NCI-H2081 (cell line): ENCODE data around the gene ADGRF4.

Experiments used
- DNase-seq, 2 experiments: peaks; one replicate each; lab custom pipeline; 2025; lab: John Stamatoyannopoulos, UW

ADGRF4 gene

DNA sequence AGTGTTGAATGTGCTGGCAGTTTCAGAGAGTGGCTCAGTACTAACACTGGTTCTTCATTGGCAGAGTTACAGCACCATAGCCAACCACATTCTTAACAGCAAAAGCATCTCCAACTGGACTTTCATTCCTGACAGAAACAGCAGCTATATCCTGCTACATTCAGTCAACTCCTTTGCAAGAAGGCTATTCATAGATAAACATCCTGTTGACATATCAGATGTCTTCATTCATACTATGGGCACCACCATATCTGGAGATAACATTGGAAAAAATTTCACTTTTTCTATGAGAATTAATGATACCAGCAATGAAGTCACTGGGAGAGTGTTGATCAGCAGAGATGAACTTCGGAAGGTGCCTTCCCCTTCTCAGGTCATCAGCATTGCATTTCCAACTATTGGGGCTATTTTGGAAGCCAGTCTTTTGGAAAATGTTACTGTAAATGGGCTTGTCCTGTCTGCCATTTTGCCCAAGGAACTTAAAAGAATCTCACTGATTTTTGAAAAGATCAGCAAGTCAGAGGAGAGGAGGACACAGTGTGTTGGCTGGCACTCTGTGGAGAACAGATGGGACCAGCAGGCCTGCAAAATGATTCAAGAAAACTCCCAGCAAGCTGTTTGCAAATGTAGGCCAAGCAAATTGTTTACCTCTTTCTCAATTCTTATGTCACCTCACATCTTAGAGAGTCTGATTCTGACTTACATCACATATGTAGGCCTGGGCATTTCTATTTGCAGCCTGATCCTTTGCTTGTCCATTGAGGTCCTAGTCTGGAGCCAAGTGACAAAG, 17.0 kb upstream of the ADGRF4 start:
- DNase-seq, result no peak

DNA sequence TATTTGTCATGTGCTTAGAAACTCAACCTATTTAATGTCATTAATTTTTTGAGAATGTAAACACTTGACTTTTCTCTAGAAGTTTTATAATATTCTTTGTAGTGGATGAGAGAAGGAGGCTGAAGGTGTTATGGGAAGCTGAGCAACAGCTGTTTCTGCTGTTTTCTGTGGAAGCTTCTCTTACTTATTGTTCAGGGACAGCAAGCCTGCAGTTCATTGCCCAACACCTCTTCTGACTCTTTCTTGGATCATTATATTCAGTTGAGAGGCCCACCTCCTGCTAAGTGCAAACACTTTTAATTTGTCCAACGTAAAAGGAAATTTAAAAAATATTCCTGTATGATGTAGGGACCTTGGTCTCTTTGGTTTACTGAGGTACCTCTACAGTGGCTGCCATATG, 12.0 kb upstream of the ADGRF4 start:
- no peak for DNase-seq

DNA sequence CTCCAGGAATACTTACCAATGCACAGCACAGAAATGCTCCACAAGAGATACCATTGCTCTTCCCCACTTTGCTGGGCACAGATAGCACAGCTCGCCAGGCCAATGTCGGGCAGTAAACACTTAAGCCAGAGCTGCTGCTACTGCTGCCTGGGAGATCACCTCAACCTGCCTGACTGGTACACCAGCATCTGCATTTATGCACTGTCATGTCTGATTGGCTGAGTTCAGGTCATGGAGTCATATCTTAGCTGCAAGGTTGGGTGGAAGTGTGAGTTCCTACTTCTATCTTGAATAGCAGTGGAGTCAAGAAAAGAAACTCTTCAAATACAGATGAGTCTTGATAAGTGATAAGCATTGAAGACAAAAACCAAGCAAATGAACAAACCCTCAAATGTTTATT, 10.9 kb upstream of the ADGRF4 start:
- DNase-seq, result no peak

DNA sequence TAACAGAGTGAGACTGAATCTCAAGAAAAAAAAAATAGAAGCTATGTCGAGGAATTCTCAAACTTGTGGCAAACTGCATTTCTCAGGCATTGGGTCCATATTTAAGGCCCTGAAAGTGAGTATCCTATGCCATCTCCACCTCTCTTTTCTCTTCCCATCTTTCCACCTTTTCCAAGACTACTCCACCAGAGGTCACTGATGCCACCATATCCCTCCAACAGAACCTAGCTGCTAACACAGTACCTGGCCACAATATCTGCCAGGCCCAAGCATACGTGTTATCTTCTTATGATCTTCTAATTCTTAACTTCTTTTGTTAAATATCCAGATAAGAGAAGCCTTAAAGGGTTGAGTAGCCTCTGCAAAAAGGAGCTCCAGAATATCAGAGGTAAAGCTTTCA, 8.2 kb upstream of the ADGRF4 start:
- no peak for DNase-seq

DNA sequence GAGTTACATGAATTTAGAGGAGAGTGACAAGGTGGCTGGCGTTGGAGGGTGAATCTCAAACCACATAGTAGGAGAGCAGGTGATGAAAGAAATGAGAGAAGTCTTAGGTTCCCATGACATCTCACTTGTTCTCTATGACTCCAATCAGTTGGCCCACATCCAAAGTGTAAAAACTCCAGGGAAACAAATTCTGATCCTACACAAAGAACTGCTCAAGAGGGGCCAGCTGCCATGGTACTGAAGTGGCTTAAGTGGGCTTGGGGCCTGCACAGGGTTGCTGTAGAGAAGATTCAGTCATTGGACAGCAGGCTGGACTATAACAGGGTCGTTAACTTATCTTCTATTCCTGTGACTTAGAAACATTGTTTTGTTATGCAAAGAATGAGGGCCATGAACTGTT, 7.6 kb upstream of the ADGRF4 start:
- DNase-seq, result no peak

DNA sequence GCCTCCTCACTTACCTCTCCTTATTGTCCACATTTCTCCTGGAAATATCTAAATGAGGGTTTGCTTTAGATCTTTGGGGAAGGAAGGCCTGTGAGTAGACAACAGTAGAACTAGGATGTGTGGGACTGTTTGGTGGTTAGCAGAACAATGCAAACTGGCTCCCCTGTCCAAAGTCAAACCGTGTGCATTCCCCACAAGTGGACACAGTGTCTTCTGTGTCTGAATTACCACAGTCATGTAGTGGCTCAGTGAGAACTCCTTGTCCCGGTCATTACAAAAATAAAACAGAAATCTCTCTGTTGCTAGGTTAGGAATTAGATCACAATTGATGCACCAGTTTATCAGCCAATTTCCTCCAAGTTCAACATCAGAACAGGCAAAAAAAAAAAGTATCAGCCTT, 455 bp upstream of the ADGRF4 start:
- no peak for DNase-seq

DNA sequence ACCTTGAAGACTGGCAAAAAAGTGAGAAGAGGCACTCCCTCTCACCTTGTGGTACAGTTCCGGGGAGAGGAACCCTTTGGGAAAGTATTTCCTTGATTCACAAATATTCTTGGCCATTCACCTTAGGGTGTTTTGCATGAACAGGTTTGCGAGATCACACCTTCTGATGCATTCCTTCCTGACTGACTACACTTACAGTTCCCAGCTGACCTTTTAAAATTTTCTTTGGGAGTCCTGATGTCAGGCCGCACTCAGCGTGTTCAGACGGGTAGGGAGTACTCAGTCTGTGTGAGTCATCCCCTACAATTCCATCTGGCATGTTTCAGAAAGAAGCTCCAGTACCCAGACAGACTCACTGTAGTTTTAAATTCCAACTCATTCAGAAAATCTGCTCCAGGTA, 1.7 kb downstream of the ADGRF4 start:
- DNase-seq, result no peak

DNA sequence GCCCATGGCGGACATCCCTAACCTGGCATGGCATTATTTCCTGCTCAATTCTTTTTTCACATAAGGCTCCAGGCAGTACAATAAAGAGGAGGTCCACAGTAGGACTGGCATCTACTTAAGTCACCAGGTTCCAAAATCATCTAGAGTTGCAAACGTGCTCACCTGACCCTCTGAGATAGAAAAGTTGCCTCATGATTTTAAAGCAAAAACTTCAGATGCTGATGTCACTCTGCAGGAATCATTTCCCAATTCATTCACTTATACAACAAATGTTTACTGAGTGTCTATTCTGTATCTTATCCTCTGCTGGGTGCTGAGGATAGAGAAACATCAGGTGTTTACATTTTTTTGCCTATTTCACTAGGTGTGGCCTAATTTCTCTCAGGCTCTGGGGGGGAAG, 2.2 kb downstream of the ADGRF4 start:
- DNase-seq, result no peak

DNA sequence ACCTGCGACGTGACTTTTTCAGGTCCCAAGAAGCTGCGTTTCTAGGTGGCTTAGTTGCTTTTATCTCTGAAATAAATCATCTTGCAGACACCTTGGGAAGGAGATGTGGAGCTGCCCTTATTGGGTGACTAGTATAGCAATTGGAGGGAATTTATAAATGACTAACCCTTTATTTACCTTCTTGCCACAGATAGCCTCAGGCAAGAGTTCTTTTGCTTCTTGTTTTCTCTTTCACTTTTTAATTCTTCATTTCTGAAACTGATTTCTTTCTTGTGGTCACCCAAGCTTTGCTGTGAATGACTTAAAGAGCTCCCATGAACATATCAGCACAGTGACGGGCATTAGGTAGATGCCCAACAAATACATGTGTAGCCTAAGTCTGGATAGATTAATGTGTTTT, 3.0 kb downstream of the ADGRF4 start:
- DNase-seq, result no peak

DNA sequence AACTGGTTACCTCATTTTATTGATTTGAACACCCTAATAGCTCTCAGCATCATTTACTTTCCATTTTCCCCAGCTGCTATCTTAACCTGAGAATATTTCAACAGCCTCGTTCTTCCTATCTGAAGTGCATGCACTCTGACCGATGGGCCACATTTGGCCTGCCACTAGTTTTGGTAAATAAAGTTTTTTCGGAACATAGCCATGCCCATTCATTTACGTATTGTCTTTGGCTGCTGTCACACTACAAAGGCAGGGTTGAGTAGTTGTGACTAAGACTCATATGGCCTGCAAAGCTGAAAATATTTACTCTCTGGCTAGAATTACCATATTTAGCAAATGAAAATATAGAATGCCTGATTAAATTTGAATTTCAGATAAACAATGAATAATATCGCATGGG, 10.8 kb downstream of the ADGRF4 start:
- DNase-seq, result no peak

DNA sequence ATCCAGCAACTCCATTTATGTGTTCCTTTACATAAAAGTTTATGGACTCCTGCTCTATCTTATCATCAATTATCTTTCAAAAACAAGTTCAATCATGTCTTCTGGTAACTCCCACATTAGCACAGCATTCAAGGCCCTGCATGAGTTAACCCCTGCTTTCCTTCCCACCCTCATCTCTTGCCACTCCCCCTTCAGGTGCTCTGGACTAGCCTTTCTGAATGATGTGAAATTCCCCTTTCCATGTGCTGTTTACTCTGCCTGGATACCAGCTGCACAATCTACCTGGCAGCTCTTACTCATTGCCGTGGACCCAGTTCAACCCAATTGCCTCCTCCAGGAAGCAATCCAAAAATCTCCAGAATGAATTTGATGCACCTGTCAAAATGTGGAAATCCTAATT, 11.9 kb downstream of the ADGRF4 start:
- no peak for DNase-seq

DNA sequence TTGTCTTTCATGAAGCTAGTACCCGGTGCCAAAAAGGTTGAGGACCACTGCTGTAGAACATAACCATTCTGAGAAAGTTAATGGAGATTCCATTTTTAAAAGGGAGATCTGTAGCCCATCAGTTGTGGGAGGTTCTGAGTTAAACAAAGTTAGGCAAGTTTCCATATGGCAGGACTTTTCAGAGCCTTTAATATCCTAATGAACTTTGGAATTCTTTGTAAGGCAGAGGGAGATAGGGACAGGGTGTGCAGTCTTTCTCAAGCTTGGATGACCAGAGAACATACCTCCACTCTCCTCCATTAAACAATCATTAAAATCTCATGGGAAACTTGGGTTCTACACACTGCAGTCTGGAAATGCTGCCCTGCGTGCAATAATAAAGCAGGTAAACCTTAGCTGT, 14.8 kb downstream of the ADGRF4 start:
- DNase-seq, result no peak

DNA sequence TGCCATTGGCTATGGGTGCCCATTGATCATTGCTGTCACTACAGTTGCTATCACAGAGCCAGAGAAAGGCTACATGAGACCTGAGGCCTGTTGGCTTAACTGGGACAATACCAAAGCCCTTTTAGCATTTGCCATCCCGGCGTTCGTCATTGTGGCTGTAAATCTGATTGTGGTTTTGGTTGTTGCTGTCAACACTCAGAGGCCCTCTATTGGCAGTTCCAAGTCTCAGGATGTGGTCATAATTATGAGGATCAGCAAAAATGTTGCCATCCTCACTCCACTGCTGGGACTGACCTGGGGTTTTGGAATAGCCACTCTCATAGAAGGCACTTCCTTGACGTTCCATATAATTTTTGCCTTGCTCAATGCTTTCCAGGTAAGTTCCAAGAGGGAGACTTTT, 16.4 kb downstream of the ADGRF4 start:
- no peak for DNase-seq

DNA sequence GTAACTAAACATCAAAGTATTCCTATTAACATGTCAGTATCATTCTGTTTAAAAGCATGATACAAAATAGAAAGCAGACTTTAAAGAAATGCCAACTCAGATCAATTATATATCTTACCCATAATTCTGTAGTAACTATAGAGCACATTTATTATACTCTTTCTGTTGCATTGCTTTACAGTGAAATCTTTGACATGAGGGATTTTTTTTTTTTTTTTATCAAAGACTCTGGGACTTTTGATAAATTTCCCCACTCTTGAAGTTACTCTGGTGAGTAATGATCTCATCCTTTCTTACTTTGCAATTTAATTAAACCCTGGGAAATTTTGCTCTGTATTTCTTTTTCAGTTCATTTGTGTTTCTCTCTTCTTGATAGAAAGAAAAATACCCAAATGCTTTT, 17.4 kb downstream of the ADGRF4 start:
- DNase-seq, result no peak

DNA sequence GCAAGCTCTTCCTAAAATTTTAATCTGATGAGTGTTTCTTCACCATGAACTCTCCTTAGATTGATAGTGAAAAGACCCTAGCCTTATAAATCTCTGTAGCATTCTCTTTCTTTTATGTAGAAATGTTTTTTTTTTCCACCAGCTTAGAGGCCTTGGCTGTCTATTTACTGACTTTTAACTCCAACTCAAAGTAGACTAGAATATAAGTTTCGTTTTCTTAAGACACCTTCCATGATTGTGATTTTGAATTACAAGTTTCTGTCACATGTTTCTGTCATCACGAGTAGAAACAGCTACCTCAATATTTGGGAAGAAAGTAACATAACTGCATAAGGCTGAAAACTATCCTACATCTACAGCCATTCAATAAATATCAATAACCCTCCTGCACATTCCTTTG, 17.8 kb downstream of the ADGRF4 start:
- DNase-seq, result no peak

DNA sequence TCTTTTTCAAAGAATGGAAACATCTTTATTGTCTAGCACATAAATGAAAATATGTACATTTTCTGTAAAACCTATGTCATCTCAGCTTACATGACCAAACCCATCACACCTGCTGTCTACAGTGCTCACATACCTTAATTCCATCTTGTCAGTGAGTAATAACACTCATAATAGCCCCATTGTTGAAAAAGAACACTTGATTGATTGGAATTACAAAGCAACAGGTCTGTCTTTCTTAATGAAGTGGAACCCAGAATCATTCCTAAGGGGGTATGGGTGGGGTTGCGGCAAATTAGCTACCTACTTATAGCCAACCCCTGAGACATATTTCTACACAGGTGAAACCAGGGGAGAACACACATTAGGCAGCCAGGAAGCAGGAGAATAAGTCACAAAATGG, 20.2 kb downstream of the ADGRF4 start:
- DNase-seq, result no peak

DNA sequence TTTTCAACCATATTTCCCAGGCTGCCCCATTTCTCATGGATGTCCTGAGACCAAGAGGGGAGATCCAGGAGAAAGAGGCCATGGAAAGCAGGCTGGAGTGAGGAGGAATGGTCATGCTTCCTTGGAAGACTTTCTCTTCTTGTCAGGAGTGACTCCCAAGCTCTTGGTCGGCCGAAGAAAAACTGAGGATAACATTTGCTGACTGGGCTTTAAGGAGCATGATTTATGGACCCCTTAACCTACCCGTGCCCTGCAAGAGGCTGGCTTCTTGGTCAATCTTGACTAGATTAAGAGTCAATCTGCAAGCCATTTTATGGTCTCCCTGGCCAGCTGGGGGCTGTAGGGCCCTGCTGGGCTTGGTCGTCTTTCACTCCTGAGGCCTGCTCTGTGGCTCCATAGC, 22.8 kb downstream of the ADGRF4 start:
- no peak for DNase-seq

DNA sequence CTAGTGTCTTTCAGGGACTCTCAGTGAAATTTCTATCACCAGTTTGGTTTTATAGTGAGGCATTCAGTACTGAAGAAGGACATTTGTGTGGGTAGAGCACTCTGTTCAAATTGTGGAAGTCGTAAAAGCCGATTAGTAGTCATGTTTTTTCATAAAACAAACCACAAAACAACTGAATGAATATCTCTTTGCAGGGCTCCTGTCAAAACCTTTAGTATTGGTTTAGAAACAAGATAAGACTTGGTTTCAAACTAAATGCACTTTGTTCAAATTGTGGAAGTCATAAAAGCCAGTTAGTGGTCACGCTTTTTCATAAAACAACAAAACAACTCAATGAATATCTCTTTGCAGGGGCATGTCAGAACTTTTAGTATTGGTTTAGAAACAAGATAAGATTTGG, 23.8 kb downstream of the ADGRF4 start:
- no peak for DNase-seq

DNA sequence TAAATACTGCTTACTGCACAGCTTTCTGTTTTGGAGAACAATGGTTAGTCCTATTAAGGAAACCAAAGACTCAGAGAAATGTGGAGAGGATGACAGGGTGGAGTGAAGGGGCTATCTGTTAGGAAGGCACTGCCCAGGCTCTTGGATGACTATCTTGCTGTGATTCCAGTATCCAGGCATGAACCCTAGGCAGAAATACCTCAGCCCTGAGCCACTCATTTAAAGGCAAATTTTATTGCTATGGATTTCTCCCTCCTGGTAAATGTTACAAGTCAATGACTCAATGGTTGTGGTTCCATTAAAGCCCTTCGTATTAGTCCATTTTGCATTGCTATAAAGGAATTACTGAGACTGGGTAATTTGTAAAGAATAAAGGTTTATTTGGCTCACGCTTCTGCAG, 25.9 kb downstream of the ADGRF4 start:
- no peak for DNase-seq

DNA sequence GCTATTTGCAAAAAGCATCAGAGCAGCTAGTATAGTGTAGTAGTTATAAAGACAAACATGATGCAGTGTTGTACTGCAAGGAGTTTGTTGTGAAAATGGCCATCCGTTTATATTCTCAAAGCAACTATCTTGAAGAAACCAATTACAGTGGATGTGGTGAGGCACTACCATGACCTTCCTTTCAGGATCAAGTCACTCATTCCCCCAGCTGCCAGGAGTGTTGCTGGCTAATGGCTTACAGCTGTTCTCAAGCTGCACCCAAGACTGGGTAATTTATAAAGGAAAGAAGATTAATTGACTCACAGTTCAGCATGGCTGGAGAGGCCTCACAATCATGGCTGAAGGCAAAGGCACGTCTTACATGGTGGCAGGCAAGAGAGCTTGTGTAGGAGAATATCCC, 29.0 kb downstream of the ADGRF4 start:
- no peak for DNase-seq

DNA sequence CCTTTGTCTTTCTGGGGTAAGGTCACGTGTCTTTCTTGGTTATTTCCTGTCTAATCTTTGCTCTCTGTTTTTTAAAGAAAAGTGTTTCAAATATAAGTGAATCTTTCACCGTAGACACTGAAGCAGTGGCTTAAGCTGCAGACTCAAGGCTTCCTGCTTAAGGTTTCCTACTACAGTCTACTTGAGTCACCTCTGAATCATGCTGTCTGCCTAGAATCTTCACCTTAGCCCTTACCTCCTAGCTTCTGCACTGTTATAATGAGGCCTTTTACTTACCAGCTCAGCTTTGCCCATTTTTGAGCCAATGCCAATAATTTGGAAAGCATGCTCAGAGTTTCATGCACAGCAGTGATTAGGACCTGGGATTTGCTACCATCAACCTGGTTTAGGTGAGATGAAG, 30.6 kb downstream of the ADGRF4 start:
- DNase-seq, result no peak

DNA sequence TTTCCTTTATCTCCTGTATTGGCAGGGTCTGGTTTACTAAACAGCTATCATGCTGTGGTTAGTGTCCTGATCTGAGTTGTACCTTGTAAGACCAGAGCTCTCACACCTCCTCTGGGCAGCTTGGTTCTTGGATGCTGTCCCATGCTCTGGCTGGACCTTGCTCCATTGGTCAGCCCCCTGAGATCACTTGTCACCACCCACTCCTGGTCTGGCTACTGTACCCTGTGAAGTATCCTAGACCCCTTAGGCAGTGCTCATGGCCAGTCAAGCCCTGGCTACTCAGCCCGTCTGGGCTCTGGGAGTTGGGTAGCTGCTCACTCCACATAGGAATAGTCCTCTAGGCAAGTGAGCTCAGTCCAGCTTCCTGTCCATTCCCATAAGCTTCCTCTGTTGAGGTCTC, 31.1 kb downstream of the ADGRF4 start:
- no peak for DNase-seq

DNA sequence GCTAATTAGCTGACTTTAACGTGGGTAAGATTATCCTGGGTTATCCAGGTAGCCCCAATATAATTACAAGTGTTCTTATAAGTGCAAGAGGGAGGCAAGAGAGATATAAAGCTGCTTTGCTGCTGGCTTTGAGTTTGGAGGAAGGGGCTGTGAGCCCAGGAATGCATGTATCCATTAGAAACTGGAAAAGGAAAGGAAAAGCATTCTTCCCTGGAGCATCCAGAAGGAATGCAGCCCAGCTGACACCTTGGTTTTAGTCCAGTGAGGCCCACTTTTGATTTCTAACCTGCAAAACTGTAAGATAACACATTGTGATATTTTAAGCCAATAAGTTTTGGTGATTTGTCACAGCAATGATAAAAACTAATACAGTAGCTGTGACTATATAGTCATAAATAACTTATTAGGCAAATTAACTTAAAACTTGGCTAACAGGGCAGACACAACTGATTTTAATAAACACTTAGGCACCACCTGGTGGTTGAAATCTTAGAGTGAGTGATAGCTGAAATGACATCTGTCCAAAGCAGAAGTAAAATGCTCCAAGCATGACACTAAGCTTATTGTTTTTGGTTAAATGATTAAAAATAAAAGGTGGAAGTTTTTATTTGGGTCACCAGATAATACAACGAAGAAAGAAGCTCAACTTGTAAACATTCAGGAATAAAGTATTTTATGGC, 35.6 kb downstream of the ADGRF4 start:
- DNase-seq, result peak in 1 of 2 experiments; percentile 13
